GM13977 (cell line): ENCODE measurements around the gene PIEZO1.

Source experiments
- DNase-seq: peaks from one replicate; pipeline ENCODE4 v3.0.0; 2012; ENCODE audit warnings: low spot score
- in situ Hi-C: fragments of 300-500 bp; cut with MboI; formaldehyde crosslinking; loops from one replicate; pipeline ENCODE4 v1.12.0; 2022; ENCODE audit warnings: low sequenced_read_pairs, low pct_unique_long_range_greater_than_20kb, mixed read lengths, inconsistent platforms; ENCODE audit not compliant: unreplicated experiment
- TF ChIP-seq, protein P1 (sequence below): IDR thresholded peaks from 2 replicates; pipeline ENCODE4 v1.5.1; 2012; ENCODE audit warnings: mild to moderate bottlenecking, control low read depth; ENCODE audit not compliant: insufficient read depth; ENCODE audit errors: extremely low read depth, missing control alignments

PIEZO1 gene

DNA sequence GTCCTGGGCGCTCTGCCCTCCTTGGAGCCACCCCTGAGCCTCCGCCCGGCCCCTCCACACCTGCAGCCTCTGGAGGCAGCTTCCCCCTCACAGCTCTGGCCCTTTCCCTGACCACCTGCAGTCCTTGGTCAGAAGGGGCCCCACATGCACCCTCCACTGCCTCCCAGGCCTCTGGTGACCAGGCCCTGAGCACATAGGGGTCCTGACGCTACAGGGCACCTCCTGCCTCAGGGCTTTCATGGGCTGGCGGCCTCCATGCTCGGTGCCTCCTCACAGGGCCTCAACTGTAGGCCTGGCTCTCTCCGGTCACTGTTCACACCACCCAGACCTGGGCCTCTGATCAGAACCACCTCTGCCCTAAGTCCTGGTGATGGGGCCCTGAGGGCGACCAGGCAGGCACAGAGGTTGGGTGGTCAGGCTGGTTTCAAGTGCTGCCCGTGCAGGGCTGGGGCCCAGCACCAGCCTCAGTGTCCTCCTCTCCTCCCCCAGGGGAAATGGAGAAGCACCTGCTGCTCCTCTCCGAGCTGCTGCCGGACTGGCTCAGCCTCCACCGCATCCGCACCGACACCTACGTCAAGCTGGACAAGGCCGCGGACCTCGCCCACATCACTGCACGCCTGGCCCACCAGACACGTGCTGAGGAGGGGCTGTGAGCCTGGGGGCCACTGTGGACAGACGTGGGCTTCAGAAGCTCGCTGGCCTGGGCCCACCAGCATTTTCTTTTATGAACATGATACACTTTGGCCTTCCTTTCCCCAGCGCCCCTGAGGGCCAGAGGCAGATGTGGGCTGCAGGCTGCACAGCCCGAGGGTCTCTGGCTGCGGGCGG is 22.8 kb upstream of the PIEZO1 start:
- TF ChIP-seq, protein P1, sequence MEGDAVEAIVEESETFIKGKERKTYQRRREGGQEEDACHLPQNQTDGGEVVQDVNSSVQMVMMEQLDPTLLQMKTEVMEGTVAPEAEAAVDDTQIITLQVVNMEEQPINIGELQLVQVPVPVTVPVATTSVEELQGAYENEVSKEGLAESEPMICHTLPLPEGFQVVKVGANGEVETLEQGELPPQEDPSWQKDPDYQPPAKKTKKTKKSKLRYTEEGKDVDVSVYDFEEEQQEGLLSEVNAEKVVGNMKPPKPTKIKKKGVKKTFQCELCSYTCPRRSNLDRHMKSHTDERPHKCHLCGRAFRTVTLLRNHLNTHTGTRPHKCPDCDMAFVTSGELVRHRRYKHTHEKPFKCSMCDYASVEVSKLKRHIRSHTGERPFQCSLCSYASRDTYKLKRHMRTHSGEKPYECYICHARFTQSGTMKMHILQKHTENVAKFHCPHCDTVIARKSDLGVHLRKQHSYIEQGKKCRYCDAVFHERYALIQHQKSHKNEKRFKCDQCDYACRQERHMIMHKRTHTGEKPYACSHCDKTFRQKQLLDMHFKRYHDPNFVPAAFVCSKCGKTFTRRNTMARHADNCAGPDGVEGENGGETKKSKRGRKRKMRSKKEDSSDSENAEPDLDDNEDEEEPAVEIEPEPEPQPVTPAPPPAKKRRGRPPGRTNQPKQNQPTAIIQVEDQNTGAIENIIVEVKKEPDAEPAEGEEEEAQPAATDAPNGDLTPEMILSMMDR = no peak
- in situ Hi-C loops = loop anchor here (10.0 kb wide), 1 partner anchor 407 kb away; the partner anchor contains the start of gene ZNF778
- no peak for DNase-seq

DNA sequence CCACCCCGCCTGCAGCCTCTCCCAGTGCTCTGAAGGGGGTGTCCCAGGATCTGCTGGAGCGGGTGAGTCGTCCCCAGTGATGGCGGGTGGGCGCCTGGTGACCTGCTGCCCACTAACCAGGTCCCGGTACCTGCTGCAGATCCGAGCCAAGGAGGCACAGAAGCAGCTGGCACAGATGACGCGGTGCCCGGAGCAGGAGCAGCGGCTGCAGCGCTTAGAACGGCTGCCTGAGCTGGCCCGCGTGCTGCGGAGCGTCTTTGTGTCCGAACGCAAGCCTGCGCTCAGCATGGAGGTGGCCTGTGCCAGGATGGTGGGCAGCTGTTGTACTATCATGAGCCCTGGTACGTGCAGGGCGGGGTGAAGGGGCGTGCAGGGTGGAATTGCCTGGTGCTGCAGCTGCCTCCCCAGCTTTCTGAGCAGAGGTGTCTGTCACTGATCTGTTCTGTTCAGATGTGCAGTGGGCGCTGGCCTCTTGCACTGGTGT is 22.2 kb upstream of the PIEZO1 start:
- in situ Hi-C loops = loop anchor here (10.0 kb wide), 1 partner anchor 408 kb away; the partner anchor contains the start of gene ZNF778
- TF ChIP-seq, protein P1 = no peak
- DNase-seq = no peak

DNA sequence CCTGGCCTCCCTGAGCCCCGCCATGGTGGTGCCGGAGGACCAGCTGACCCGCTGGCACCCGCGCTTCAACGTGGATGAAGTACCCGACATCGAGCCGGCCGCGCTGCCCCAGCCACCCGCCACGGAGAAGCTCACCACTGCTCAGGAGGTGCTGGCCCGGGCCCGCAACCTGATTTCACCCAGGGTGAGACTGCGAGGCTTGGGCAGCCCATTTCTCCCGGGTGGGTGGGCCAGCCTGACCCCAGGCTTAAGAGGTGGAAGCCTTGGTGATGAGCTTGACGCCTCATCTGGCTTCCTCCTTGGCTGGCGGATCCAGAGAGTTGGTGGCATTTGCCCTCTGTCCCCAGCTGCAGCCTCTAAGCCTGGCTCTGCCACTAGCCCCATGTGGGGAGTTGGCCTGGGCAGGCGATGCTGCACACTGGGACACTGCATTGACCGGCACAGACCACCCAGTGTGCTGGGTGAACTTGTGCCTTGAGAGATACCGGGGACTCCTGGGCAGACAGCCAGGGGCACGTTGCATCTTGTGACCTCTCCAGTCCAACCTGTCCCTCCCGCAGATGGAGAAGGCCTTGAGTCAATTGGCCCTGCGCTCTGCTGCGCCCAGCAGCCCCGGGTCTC is 21.6 kb upstream of the PIEZO1 start:
- DNase-seq = no peak
- TF ChIP-seq, protein P1 = no peak
- in situ Hi-C loops = loop anchor here (10.0 kb wide), 1 partner anchor 408 kb away; the partner anchor contains the start of gene ZNF778

DNA sequence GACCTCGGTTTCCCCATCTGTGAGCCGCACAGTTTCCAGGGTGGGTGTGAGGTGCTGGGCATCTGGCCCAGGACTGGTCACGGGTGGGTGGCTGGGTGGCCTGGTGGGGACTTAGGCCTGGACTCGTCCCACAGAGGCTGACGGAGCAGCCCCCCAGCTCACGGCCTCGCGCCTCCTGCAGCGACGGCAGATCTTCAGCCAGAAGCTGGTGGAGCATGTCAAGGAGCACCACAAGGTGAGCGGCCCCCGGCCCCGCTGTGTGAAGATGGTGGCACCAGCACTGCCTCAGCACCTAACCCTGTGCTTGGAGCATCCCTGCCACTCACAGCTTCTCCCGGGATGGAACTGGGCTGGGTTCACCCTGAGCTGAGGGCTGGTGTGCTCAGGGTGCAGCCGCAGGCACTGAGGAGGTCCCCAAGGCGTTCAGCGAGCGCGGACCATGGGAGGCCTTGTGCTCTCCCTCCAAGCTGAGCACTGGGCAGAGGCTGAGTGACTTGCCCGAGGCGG is 20.9 kb upstream of the PIEZO1 start:
- TF ChIP-seq, protein P1 = no peak
- DNase-seq = no peak
- in situ Hi-C loops = loop anchor here (10.0 kb wide), 1 partner anchor 409 kb away; the partner anchor contains the start of gene ZNF778

DNA sequence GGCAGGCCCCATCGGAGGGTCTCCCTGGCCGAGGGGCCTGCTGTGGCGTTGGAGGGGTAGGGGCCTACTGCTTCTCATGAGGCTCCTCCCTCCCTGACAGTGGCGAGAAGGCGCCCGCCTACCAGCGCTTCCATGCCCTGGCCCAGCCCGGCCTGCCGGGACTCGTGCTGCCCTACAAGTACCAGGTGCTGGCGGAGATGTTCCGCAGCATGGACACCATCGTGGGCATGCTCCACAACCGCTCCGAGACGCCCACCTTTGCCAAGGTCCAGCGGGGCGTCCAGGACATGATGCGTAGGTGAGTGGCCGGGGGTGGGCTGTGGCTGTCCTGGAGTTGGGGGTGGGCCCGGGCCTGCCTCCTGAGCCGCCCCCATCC is 20.3 kb upstream of the PIEZO1 start:
- in situ Hi-C loops = loop anchor here (10.0 kb wide), 1 partner anchor 409 kb away; the partner anchor contains the start of gene ZNF778
- DNase-seq = no peak
- TF ChIP-seq, protein P1 = no peak

DNA sequence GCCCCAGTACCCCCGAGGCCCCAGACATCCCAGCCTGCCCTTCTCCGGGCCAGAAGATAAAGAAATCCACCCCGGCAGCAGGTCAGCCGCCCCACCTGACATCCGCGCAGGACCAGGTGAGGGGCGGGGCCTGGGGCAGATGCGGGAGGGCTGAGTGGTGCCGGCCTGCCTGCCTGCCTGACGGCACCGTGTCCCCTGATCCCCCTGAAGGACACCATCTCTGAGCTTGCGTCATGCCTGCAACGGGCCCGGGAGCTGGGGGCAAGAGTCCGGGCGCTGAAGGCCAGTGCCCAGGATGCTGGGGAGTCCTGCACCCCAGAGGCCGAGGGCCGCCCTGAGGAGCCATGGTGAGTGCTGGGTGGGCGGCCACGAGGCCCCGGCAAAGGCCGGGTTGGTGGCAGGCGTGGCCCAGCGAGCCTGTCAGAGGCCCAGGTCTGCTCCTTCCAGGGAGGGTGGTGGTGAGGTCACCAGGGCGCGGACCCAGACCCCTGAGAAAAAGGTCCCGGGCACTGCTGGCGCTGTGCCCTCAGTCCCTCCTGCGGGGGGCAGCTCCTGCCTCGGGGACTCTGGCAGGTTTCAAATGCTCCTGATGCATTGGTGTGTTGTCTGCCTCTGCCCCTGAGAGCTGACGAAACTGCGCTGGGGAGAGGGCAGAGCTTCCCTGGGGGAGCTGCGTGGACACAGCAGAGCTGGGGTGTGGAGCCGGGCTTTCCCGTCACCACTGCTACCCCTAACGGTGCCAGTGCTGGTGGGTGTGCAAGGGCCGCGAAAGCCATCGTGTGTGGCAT is 19.7 kb upstream of the PIEZO1 start:
- DNase-seq = peak; percentile 70
- in situ Hi-C loops = loop anchor here (10.0 kb wide), 1 partner anchor 410 kb away; the partner anchor contains the start of gene ZNF778
- TF ChIP-seq, protein P1 = no peak
